ENCODE measurements around the gene PRKACA. TPM values are rescaled to one million over a fixed set of nuclear protein-coding genes. Genes with fewer than 3 reads are reported as not detected.
"Not testable (repeated sequence)": the region's sequence is repeated elsewhere in the genome, so short reads cannot be mapped to it uniquely, and the experiment has no call there.

Gene PRKACA
- total RNA-seq, 1 donor from 2014 or later: 89.3 TPM

- DNase-seq (ENCODE audit: low spot score): no peak
Measured at GRCh38 chr19:14048443-14049153, 69.0 kb downstream of the PRKACA start.

GRCh38 chr19:14047866-14048265 lies 69.7 kb downstream of the PRKACA start:
- DNase-seq (ENCODE audit: low spot score): not testable (repeated sequence)

- DNase-seq (ENCODE audit: low spot score): not testable (repeated sequence)
Measured at GRCh38 chr19:14042659-14043608, 74.6 kb downstream of the PRKACA start.

Other genes with a start within 250 kb of the PRKACA start
- gene NANOS3, start 240.6 kb downstream of the PRKACA start, total RNA-seq: not detected
- gene BRME1, start 211.6 kb downstream of the PRKACA start, total RNA-seq: 3.3 TPM
- 57.2 TPM for gene CC2D1A, start 211.6 kb downstream of the PRKACA start, total RNA-seq
- 7.9 TPM for gene PODNL1, start 179.3 kb downstream of the PRKACA start, total RNA-seq
- gene DCAF15, start 165.3 kb downstream of the PRKACA start, total RNA-seq: 30.0 TPM
- gene RFX1, start 111.4 kb downstream of the PRKACA start, total RNA-seq: 16.4 TPM
- gene RLN3, start 89.6 kb downstream of the PRKACA start, total RNA-seq: not detected
- gene IL27RA, start 86.0 kb downstream of the PRKACA start, total RNA-seq: 5.1 TPM
- gene PALM3, start 55.7 kb downstream of the PRKACA start, total RNA-seq: 24.1 TPM
- gene MISP3, start 45.0 kb downstream of the PRKACA start, total RNA-seq: 4.3 TPM
- not detected for gene C19orf67, start 32.0 kb downstream of the PRKACA start, total RNA-seq
- gene SAMD1, start 27.0 kb downstream of the PRKACA start, total RNA-seq: 24.3 TPM
- gene ASF1B, start 18.8 kb upstream of the PRKACA start, total RNA-seq: 1.5 TPM
- 27.9 TPM for gene ADGRL1, start 88.4 kb upstream of the PRKACA start, total RNA-seq